ENCODE measurements around the gene AGBL4. TPM values are rescaled to one million over a fixed set of nuclear protein-coding genes. Genes with fewer than 3 reads are reported as not detected.
A peak's percentile ranks its signal among the peaks of the same experiment; 100 is the strongest.

The AGBL4 gene
- total and polyA plus RNA-seq, 2 of the 13 experiments (the other 11 are each of a cell fraction or from before 2014, with no cell fraction given), result not detected

GRCh38 chr1:48572646-48573258, 1451.0 kb downstream of the AGBL4 start:
- in situ Hi-C loops (cut with HindIII; ENCODE audit: extremely low pct_ligation_motif_present, low pct_unique_long_range_greater_than_20kb), result loop anchor here (10.0 to 25.0 kb wide), 2 partner anchors 122 to 1765 kb away; no protein-coding TSS in a partner anchor
- ATAC-seq (peak; percentile 99), FAIRE-seq (no peak), DNase-seq (ENCODE audit: low spot score) (peak; percentile 38)
- H3K27me3 ChIP-seq (ENCODE audit: control insufficient read depth in 1 of 2, insufficient read depth in 2 of 2, low read length in 2 of 2), result 0 out of 5 replicates have a peak, but pooled peaks cover 0 to 1% of the 10 kb centered on the region in 2 experiments
- TF ChIP-seq STAG1 (CRISPR knock-in tag; IDR thresholded peaks at IDR 0.05), result peak; percentile 87
- peak; percentile 50 for TF ChIP-seq SMC3 (IDR thresholded peaks at IDR 0.05; ENCODE audit: low read length)
- peak; percentile 87 for TF ChIP-seq CTCF (CRISPR knock-in tag; IDR thresholded peaks at IDR 0.05)
- TF ChIP-seq ZBTB40 (IDR thresholded peaks at IDR 0.05), result no peak
- TF ChIP-seq ZBTB40 (CRISPR knock-in tag; IDR thresholded peaks at IDR 0.05), result no peak
- TF ChIP-seq RAD21 (CRISPR knock-in tag; IDR thresholded peaks at IDR 0.05), result peak; percentile 65; the same call in 1 of the 2 replicates
- H4K20me1 ChIP-seq (ENCODE audit: insufficient read depth, low read length), result no peaks in the 10 kb centered on the region
- no peak overlapping the region for H3K27ac ChIP-seq (ENCODE audit: extremely low read length, insufficient read depth, low read length)
- H3K36me3 ChIP-seq (replicated peaks in 1 of 2; ENCODE audit: control insufficient read depth in 1 of 2, insufficient read depth in 2 of 2, low read length in 2 of 2), result no peaks in the 10 kb centered on the region
- 20% methylated on average over 7 of the region's 7 CpGs for WGBS (ENCODE audit: low lambda C conversion rate)
- H3K4me1 ChIP-seq (ENCODE audit: insufficient read depth, low read length), result no peaks in the 10 kb centered on the region
- no peak overlapping the region for H3K4me3 ChIP-seq (replicated peaks in 1 of 3; ENCODE audit: insufficient read depth in 1 of 3, low read depth in 2 of 3, low read length in 3 of 3)
- no peak overlapping the region for H3K9ac ChIP-seq (ENCODE audit: insufficient read depth, low read depth, low read length)
- intact Hi-C loops (cut with micrococcal nuclease; ENCODE audit: unreplicated experiment), result loop anchor here (1.0 kb wide), 1 partner anchor 125 kb away; no protein-coding TSS in a partner anchor
- no peak overlapping the region for H2AFZ ChIP-seq (ENCODE audit: low read length)
- no peak overlapping the region for H3K4me2 ChIP-seq (ENCODE audit: low read depth, low read length)
- POLR2A ChIA-PET, result no interaction called here
- CTCF ChIA-PET (ENCODE audit: low intra/inter-chr PET ratio, low total read pairs), result interaction anchor here (0.7 to 1.1 kb wide), 2 partner anchors 124 to 244 kb away, joined by 3 to 6 read pairs; no protein-coding TSS in a partner anchor
- no peaks in the 10 kb centered on the region for H3K79me2 ChIP-seq (ENCODE audit: insufficient read depth, low read length)
- no TSS peak for BruUV-seq (replicated peaks)
- H3K9me3 ChIP-seq (ENCODE audit: low read length), result no peaks in the 10 kb centered on the region
